Neutrophil (primary cell): Measurements from ENCODE around the gene PTPRD.

Experiments
- H3K27ac ChIP-seq: fragments of 200-600 bp; sonication (generic); 2 replicates; pipeline ENCODE4 v1.5.1; 2016; ENCODE audit warnings: mild to moderate bottlenecking, moderate library complexity
- H3K27me3 ChIP-seq: fragments of 200-600 bp; sonication (generic); 2 replicates; pipeline ENCODE4 v1.6.0; 2016; ENCODE audit warnings: mild to moderate bottlenecking
- H3K36me3 ChIP-seq: fragments of 200-600 bp; sonication (generic); 2 replicates; pipeline ENCODE4 v1.5.1; 2017
- H3K4me1 ChIP-seq, 2 experiments: fragments of 200-600 bp in 1 of 2; sonication (generic) in 1 of 2; 1 replicate in 1 of 2; 2 replicates in 1 of 2; pipeline versions ENCODE4 v1.5.1 to v1.6.1; 2013 to 2016; ENCODE audit warnings: low read depth in 1 of 2, low read length in 1 of 2, mild to moderate bottlenecking in 1 of 2, moderate library complexity in 1 of 2; ENCODE audit not compliant: control insufficient read depth in 1 of 2, insufficient read depth in 1 of 2
- H3K4me3 ChIP-seq, 2 experiments: fragments of 200-600 bp in 1 of 2; sonication (generic) in 1 of 2; 1 replicate in 1 of 2; 2 replicates in 1 of 2; pipeline ENCODE4 v1.5.1; 2013 to 2016; ENCODE audit warnings: low read depth in 1 of 2, low read length in 1 of 2, mild to moderate bottlenecking in 1 of 2, moderate library complexity in 1 of 2
- H3K9me3 ChIP-seq: fragments of 200-600 bp; sonication (generic); 2 replicates; pipeline ENCODE4 v1.5.1; 2016
- TF ChIP-seq, protein P1 (sequence below): fragments of 200-600 bp; sonication (generic); IDR thresholded peaks from 2 replicates; pipeline ENCODE4 v1.5.1; 2016; ENCODE audit warnings: antibody characterized with exemption

PTPRD gene

GRCh38 chr9:9752722-9753121 is 860.1 kb downstream of the PTPRD start:
- Histone ChIP-seq H3K4me3 (no peak overlapping the region), H3K9me3 (no peaks in the 10 kb centered on the region), H3K27ac (no peak overlapping the region), H3K4me1 (no peaks in the 10 kb centered on the region), H3K27me3 (no peaks in the 10 kb centered on the region), H3K36me3 (no peaks in the 10 kb centered on the region)
- TF ChIP-seq, protein P1, sequence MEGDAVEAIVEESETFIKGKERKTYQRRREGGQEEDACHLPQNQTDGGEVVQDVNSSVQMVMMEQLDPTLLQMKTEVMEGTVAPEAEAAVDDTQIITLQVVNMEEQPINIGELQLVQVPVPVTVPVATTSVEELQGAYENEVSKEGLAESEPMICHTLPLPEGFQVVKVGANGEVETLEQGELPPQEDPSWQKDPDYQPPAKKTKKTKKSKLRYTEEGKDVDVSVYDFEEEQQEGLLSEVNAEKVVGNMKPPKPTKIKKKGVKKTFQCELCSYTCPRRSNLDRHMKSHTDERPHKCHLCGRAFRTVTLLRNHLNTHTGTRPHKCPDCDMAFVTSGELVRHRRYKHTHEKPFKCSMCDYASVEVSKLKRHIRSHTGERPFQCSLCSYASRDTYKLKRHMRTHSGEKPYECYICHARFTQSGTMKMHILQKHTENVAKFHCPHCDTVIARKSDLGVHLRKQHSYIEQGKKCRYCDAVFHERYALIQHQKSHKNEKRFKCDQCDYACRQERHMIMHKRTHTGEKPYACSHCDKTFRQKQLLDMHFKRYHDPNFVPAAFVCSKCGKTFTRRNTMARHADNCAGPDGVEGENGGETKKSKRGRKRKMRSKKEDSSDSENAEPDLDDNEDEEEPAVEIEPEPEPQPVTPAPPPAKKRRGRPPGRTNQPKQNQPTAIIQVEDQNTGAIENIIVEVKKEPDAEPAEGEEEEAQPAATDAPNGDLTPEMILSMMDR: no peak

GRCh38 chr9:9751996-9752395 is 860.8 kb downstream of the PTPRD start:
- Histone ChIP-seq H3K27me3 (no peaks in the 10 kb centered on the region), H3K9me3 (no peaks in the 10 kb centered on the region), H3K27ac (no peak overlapping the region), H3K4me1 (no peaks in the 10 kb centered on the region), H3K4me3 (no peak overlapping the region), H3K36me3 (no peaks in the 10 kb centered on the region)
- TF ChIP-seq, protein P1: no peak

DNA sequence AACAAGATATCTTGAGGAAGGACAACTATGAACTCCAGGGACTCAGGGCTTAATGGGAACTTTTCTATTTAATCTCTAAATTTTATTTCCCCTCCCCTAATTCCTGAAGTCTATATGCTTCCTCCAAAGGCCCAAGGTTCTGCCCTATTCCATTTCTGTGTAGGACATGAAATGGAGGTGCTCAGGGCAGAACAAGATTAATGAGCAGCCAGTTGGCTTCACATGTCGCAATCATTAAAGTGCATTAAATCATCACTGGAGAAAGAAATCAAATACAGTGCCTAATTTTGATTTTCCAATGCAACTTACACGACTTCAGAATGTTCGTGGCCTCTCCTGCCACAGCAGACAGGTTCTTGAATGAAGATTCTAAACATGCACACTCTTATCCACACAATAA is 862.1 kb downstream of the PTPRD start:
- Histone ChIP-seq H3K36me3 (no peaks in the 10 kb centered on the region), H3K4me3 (no peak overlapping the region), H3K27ac (no peak overlapping the region), H3K27me3 (no peaks in the 10 kb centered on the region), H3K9me3 (no peaks in the 10 kb centered on the region), H3K4me1 (no peaks in the 10 kb centered on the region)
- TF ChIP-seq, protein P1: no peak

DNA sequence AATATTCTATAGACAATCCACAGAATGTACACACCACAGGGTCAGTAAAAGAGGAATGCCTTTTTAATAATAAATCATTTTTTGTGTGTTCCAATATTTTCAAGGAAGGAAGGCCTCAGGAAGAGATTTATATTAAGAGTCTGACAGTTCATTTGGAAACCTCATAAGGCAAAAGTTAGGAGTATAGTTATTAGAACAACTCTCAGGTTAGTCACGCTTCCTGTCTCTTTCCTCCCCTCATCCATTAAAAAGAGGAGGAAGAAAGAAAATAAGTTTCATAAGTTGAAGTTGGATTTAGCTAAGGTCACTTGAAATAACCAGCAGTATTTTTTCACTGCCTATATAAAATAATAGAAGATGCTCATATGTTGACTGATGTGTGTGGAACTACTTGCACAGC is 863.2 kb downstream of the PTPRD start:
- TF ChIP-seq, protein P1: no peak
- Histone ChIP-seq H3K9me3 (no peaks in the 10 kb centered on the region), H3K36me3 (no peaks in the 10 kb centered on the region), H3K27ac (no peak overlapping the region), H3K27me3 (no peaks in the 10 kb centered on the region), H3K4me3 (no peak overlapping the region), H3K4me1 (no peaks in the 10 kb centered on the region)

DNA sequence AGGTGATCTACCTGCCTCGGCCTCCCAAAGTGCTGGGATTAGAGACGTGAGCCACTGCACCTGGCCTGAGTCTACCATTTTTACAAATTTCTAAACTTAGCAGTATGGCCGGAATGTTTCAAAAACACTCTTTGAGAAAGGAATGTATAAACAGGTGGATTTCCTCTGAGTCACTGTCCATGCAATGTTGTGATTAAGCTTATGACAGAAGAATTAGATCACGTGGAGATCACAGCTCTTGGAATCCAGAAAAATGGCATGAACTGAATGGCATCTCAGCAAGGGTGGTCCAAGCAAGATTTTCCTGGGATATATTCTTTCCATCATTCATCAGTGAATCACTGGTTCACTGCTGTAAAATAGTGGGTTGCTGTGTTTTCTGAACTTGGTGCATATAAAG is 865.0 kb downstream of the PTPRD start:
- no peak overlapping the region for H3K4me3 ChIP-seq
- H3K27me3 ChIP-seq: no peaks in the 10 kb centered on the region
- H3K4me1 ChIP-seq: no peaks in the 10 kb centered on the region
- H3K36me3 ChIP-seq: no peaks in the 10 kb centered on the region
- no peak overlapping the region for H3K27ac ChIP-seq
- TF ChIP-seq, protein P1: no peak
- no peaks in the 10 kb centered on the region for H3K9me3 ChIP-seq

DNA sequence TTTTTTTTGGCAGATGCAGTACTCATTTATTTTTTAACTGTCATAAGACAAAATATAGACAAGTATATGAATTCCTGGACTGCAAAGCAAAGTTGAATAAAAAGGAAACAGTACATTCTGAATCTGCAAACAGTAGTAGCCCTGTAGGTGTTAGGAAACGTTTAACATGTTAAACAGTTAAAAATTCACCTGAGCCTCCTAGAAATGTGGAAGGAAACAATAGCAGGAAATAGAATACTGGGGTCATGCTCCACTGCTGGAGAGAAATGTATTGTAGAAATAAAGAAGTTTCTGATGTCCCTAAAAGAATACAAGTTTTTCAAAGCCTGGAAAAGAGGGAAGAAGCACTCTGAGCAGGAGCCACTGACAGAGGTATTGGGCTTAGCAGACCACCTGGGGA is 866.0 kb downstream of the PTPRD start:
- no peak overlapping the region for H3K4me3 ChIP-seq
- TF ChIP-seq, protein P1: no peak
- no peaks in the 10 kb centered on the region for H3K4me1 ChIP-seq
- no peaks in the 10 kb centered on the region for H3K36me3 ChIP-seq
- no peaks in the 10 kb centered on the region for H3K9me3 ChIP-seq
- H3K27me3 ChIP-seq: no peaks in the 10 kb centered on the region
- no peak overlapping the region for H3K27ac ChIP-seq
